Stimulated activated CD4-positive, alpha-beta T cell treated with anti-CD3 and anti-CD28 coated beads, TNF-alpha, amount 100 ng/mL, for 24 hours (primary cell): ENCODE data around the gene CUL1.

Experiments used
- DNase-seq, 3 experiments: peaks; one replicate each; pipeline ENCODE4 v3.0.0-alpha.2; 2020; ENCODE audit warnings: low read depth in 3 of 3

The CUL1 gene

DNA sequence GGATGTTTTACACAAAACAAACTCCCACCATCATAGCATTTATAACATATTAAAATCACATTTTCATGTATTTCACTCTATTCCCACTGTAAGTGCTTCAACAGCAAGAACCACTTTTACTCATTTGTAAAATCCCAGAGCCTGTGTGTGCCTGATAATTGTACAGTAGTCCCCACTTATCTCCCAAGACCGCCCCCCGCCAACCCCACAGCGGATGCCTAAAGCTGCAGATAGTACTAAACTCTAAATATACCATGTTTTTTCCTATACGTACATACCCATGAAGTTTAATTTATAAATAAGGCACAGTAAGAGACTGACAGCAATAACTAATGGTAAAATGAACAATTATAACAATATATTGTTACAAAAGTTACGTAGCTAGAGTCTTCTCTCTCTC is 151.9 kb downstream of the CUL1 start:
- DNase-seq: no peak
